Measurements from ENCODE around the gene RBM34.

The RBM34 gene

GRCh38 chr1:235190431-235190830 lies 29.4 kb upstream of the RBM34 start:
- no peaks in the 10 kb centered on the region for H3K9me3 ChIP-seq (ENCODE audit: insufficient read depth, low read depth, low read length)
- no peak for TF ChIP-seq EZH2phosphoT487 (IDR thresholded peaks at IDR 0.05; ENCODE audit: borderline replicate concordance)
- TF ChIP-seq, protein P1, sequence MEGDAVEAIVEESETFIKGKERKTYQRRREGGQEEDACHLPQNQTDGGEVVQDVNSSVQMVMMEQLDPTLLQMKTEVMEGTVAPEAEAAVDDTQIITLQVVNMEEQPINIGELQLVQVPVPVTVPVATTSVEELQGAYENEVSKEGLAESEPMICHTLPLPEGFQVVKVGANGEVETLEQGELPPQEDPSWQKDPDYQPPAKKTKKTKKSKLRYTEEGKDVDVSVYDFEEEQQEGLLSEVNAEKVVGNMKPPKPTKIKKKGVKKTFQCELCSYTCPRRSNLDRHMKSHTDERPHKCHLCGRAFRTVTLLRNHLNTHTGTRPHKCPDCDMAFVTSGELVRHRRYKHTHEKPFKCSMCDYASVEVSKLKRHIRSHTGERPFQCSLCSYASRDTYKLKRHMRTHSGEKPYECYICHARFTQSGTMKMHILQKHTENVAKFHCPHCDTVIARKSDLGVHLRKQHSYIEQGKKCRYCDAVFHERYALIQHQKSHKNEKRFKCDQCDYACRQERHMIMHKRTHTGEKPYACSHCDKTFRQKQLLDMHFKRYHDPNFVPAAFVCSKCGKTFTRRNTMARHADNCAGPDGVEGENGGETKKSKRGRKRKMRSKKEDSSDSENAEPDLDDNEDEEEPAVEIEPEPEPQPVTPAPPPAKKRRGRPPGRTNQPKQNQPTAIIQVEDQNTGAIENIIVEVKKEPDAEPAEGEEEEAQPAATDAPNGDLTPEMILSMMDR (conservative IDR thresholded peaks at IDR 0.05; ENCODE audit: low read length): no peak
- no peaks in the 10 kb centered on the region for H3F3A ChIP-seq (ENCODE audit: low read depth)
- H3K9ac ChIP-seq (ENCODE audit: low read depth, low read length, poor library complexity, severe bottlenecking): no peak overlapping the region
- H3K4me2 ChIP-seq (ENCODE audit: low read depth, low read length, poor library complexity, severe bottlenecking): no peak overlapping the region
- no peak overlapping the region for H3K4me3 ChIP-seq (ENCODE audit: low read length, poor library complexity, severe bottlenecking)
- no peaks in the 10 kb centered on the region for H4K20me1 ChIP-seq (ENCODE audit: insufficient read depth, low read length, poor library complexity, severe bottlenecking)
- no peaks in the 10 kb centered on the region for H3K79me2 ChIP-seq (ENCODE audit: insufficient read depth, low read length)
- no peak overlapping the region for H2AFZ ChIP-seq (ENCODE audit: low read length)
- no peaks in the 10 kb centered on the region for H3K9me2 ChIP-seq (replicated peaks; ENCODE audit: low read depth, low read length)
- H3K36me3 ChIP-seq (ENCODE audit: insufficient read depth, low read length): peaks cover 63% of the 10 kb centered on the region; the same call in 1 of the 2 replicates
- H3K4me1 ChIP-seq (ENCODE audit: insufficient read depth, low read length, poor library complexity, severe bottlenecking): no peaks in the 10 kb centered on the region
- H3K27me3 ChIP-seq (ENCODE audit: insufficient read depth, low read length, poor library complexity, severe bottlenecking): no peaks in the 10 kb centered on the region

GRCh38 chr1:235187316-235187715 lies 26.3 kb upstream of the RBM34 start:
- no peaks in the 10 kb centered on the region for H3K79me2 ChIP-seq (ENCODE audit: insufficient read depth, low read length)
- TF ChIP-seq EZH2phosphoT487 (IDR thresholded peaks at IDR 0.05; ENCODE audit: borderline replicate concordance): no peak
- TF ChIP-seq, protein P1 (conservative IDR thresholded peaks at IDR 0.05; ENCODE audit: low read length): no peak
- H3F3A ChIP-seq (ENCODE audit: low read depth): no peaks in the 10 kb centered on the region

GRCh38 chr1:235181561-235182245 lies 20.7 kb upstream of the RBM34 start:
- Histone ChIP-seq H3K4me3 (ENCODE audit: low read length, poor library complexity, severe bottlenecking) (no peak overlapping the region), H3K27me3 (ENCODE audit: insufficient read depth, low read length, poor library complexity, severe bottlenecking) (no peaks in the 10 kb centered on the region), H3K4me2 (ENCODE audit: low read depth, low read length, poor library complexity, severe bottlenecking) (no peak overlapping the region), H2AFZ (ENCODE audit: low read length) (no peak overlapping the region), H4K20me1 (ENCODE audit: insufficient read depth, low read length, poor library complexity, severe bottlenecking) (no peaks in the 10 kb centered on the region), H3K79me2 (ENCODE audit: insufficient read depth, low read length) (no peaks in the 10 kb centered on the region), H3K9me2 (replicated peaks; ENCODE audit: low read depth, low read length) (no peaks in the 10 kb centered on the region), H3K9ac (ENCODE audit: low read depth, low read length, poor library complexity, severe bottlenecking) (no peak overlapping the region), H3K9me3 (ENCODE audit: insufficient read depth, low read depth, low read length) (no peaks in the 10 kb centered on the region), H3F3A (ENCODE audit: low read depth) (no peaks in the 10 kb centered on the region), H3K4me1 (ENCODE audit: insufficient read depth, low read length, poor library complexity, severe bottlenecking) (no peaks in the 10 kb centered on the region), H3K36me3 (ENCODE audit: insufficient read depth, low read length) (peaks cover 51% of the 10 kb centered on the region; the same call in 1 of the 2 replicates)
- TF ChIP-seq EZH2phosphoT487 (IDR thresholded peaks at IDR 0.05; ENCODE audit: borderline replicate concordance): no peak
- TF ChIP-seq, protein P1 (conservative IDR thresholded peaks at IDR 0.05; ENCODE audit: low read length): no peak

More at GRCh38 chr1:235187316-235187715, 26.3 kb upstream of the RBM34 start:
- no peak overlapping the region for H3K4me3 ChIP-seq (ENCODE audit: low read length, poor library complexity, severe bottlenecking)
- no peaks in the 10 kb centered on the region for H3K27me3 ChIP-seq (ENCODE audit: insufficient read depth, low read length, poor library complexity, severe bottlenecking)
- H3K9me2 ChIP-seq (replicated peaks; ENCODE audit: low read depth, low read length): no peaks in the 10 kb centered on the region
- H3K4me1 ChIP-seq (ENCODE audit: insufficient read depth, low read length, poor library complexity, severe bottlenecking): no peaks in the 10 kb centered on the region
- no peak overlapping the region for H3K4me2 ChIP-seq (ENCODE audit: low read depth, low read length, poor library complexity, severe bottlenecking)
- H2AFZ ChIP-seq (ENCODE audit: low read length): no peak overlapping the region
- no peaks in the 10 kb centered on the region for H3K9me3 ChIP-seq (ENCODE audit: insufficient read depth, low read depth, low read length)
- no peak overlapping the region for H3K9ac ChIP-seq (ENCODE audit: low read depth, low read length, poor library complexity, severe bottlenecking)
- H3K36me3 ChIP-seq (ENCODE audit: insufficient read depth, low read length): peaks cover 43% of the 10 kb centered on the region; the same call in 1 of the 2 replicates
- H4K20me1 ChIP-seq (ENCODE audit: insufficient read depth, low read length, poor library complexity, severe bottlenecking): no peaks in the 10 kb centered on the region

All from Loucy (cell line).